Measurements from ENCODE around the gene CDK5RAP2.

CDK5RAP2 gene

GRCh38 chr9:120482424-120483186 is 97.4 kb downstream of the CDK5RAP2 start:
- peaks cover 21% of the 10 kb centered on the region for H3K4me1 ChIP-seq (ENCODE audit: control insufficient read depth, insufficient read depth, low read length)
- H3K27ac ChIP-seq (ENCODE audit: low read depth, low read length) = no peak overlapping the region
- H3K36me3 ChIP-seq (ENCODE audit: control insufficient read depth, insufficient read depth, low read length) = peaks cover 36% of the 10 kb centered on the region
- no peak overlapping the region for H3K9ac ChIP-seq (ENCODE audit: low read length)
- H3K27me3 ChIP-seq (ENCODE audit: control insufficient read depth, insufficient read depth, low read length) = no peaks in the 10 kb centered on the region
- no peak overlapping the region for H3K4me3 ChIP-seq (ENCODE audit: low read depth, low read length)
- no peaks in the 10 kb centered on the region for H3K9me3 ChIP-seq (ENCODE audit: control insufficient read depth, insufficient read depth, low read depth, low read length)

DNA sequence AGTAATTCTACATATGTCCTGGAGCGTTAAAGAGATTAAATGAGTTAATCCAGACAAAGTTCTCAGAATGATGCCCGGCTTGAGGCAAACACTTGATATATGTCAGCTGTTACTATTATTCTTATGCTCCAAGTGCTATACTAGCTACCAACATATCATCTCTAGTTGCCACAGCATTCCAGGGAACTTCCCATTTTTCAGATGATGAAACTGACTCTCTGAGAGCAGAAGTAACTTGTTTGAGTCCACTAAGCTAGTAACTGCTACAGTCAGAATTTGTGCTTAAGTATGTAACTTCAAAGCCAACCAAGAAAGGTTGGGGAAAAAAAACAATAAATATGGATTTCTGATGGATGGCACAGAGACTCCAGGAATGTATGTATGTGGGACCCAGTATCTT is 98.1 kb downstream of the CDK5RAP2 start:
- H3K4me1 ChIP-seq (ENCODE audit: control insufficient read depth, insufficient read depth, low read length) = peaks cover 21% of the 10 kb centered on the region
- no peak overlapping the region for H3K27ac ChIP-seq (ENCODE audit: low read depth, low read length)
- H3K9ac ChIP-seq (ENCODE audit: low read length) = no peak overlapping the region
- no peaks in the 10 kb centered on the region for H3K9me3 ChIP-seq (ENCODE audit: control insufficient read depth, insufficient read depth, low read depth, low read length)
- H3K4me3 ChIP-seq (ENCODE audit: low read depth, low read length) = no peak overlapping the region
- no peaks in the 10 kb centered on the region for H3K27me3 ChIP-seq (ENCODE audit: control insufficient read depth, insufficient read depth, low read length)
- peaks cover 33% of the 10 kb centered on the region for H3K36me3 ChIP-seq (ENCODE audit: control insufficient read depth, insufficient read depth, low read length)

GRCh38 chr9:120481248-120481647 is 98.7 kb downstream of the CDK5RAP2 start:
- peaks cover 31% of the 10 kb centered on the region for H3K36me3 ChIP-seq (ENCODE audit: control insufficient read depth, insufficient read depth, low read length)

GRCh38 chr9:120480707-120481106 is 99.3 kb downstream of the CDK5RAP2 start:
- H3K4me3 ChIP-seq (ENCODE audit: low read depth, low read length) = no peak overlapping the region
- peaks cover 31% of the 10 kb centered on the region for H3K36me3 ChIP-seq (ENCODE audit: control insufficient read depth, insufficient read depth, low read length)
- no peaks in the 10 kb centered on the region for H3K27me3 ChIP-seq (ENCODE audit: control insufficient read depth, insufficient read depth, low read length)
- H3K27ac ChIP-seq (ENCODE audit: low read depth, low read length) = no peak overlapping the region
- no peaks in the 10 kb centered on the region for H3K9me3 ChIP-seq (ENCODE audit: control insufficient read depth, insufficient read depth, low read depth, low read length)
- H3K9ac ChIP-seq (ENCODE audit: low read length) = no peak overlapping the region
- H3K4me1 ChIP-seq (ENCODE audit: control insufficient read depth, insufficient read depth, low read length) = peaks cover 21% of the 10 kb centered on the region

More at GRCh38 chr9:120481248-120481647, 98.7 kb downstream of the CDK5RAP2 start:
- no peak overlapping the region for H3K4me3 ChIP-seq (ENCODE audit: low read depth, low read length)
- H3K9me3 ChIP-seq (ENCODE audit: control insufficient read depth, insufficient read depth, low read depth, low read length) = no peaks in the 10 kb centered on the region
- H3K4me1 ChIP-seq (ENCODE audit: control insufficient read depth, insufficient read depth, low read length) = peaks cover 21% of the 10 kb centered on the region
- H3K9ac ChIP-seq (ENCODE audit: low read length) = no peak overlapping the region
- H3K27me3 ChIP-seq (ENCODE audit: control insufficient read depth, insufficient read depth, low read length) = no peaks in the 10 kb centered on the region
- no peak overlapping the region for H3K27ac ChIP-seq (ENCODE audit: low read depth, low read length)

GRCh38 chr9:120478208-120478607 is 101.8 kb downstream of the CDK5RAP2 start:
- Histone ChIP-seq H3K9ac (ENCODE audit: low read length) (no peak overlapping the region), H3K4me1 (ENCODE audit: control insufficient read depth, insufficient read depth, low read length) (peaks cover 12% of the 10 kb centered on the region), H3K9me3 (ENCODE audit: control insufficient read depth, insufficient read depth, low read depth, low read length) (no peaks in the 10 kb centered on the region), H3K27me3 (ENCODE audit: control insufficient read depth, insufficient read depth, low read length) (no peaks in the 10 kb centered on the region), H3K4me3 (ENCODE audit: low read depth, low read length) (no peak overlapping the region), H3K27ac (ENCODE audit: low read depth, low read length) (no peak overlapping the region), H3K36me3 (ENCODE audit: control insufficient read depth, insufficient read depth, low read length) (peaks cover 47% of the 10 kb centered on the region)

DNA sequence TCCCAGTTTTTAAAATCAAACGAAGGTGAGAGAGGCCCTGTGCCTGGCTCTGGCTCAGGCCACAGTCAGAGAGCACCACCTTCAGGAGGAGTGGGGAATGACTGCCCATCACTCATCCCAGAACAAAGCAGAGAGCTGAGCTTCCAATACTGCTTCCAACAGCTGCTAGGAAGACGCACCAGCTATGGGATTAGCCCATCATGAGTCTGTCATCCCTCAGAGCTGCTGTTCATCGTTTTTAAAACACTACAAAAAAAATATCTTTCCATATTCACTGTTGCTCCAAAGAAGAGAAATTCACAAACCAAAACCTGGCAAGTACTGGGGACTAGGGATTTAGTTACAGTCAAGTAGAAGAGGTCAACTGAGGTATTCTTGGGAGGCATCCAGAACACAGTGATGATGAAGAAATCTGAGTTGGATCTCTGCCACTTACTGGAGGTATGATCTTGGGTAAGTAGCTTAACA is 102.4 kb downstream of the CDK5RAP2 start:
- H3K4me1 ChIP-seq (ENCODE audit: control insufficient read depth, insufficient read depth, low read length) = peaks cover 6% of the 10 kb centered on the region; the same call in 1 of the 2 replicates
- H3K9me3 ChIP-seq (ENCODE audit: control insufficient read depth, insufficient read depth, low read depth, low read length) = no peaks in the 10 kb centered on the region
- no peak overlapping the region for H3K9ac ChIP-seq (ENCODE audit: low read length)
- no peaks in the 10 kb centered on the region for H3K27me3 ChIP-seq (ENCODE audit: control insufficient read depth, insufficient read depth, low read length)
- H3K36me3 ChIP-seq (ENCODE audit: control insufficient read depth, insufficient read depth, low read length) = peaks cover 50% of the 10 kb centered on the region
- no peak overlapping the region for H3K27ac ChIP-seq (ENCODE audit: low read depth, low read length)
- no peak overlapping the region for H3K4me3 ChIP-seq (ENCODE audit: low read depth, low read length)

- Histone ChIP-seq H3K4me1 (ENCODE audit: control insufficient read depth, insufficient read depth, low read length) (no peaks in the 10 kb centered on the region), H3K36me3 (ENCODE audit: control insufficient read depth, insufficient read depth, low read length) (peaks cover 58% of the 10 kb centered on the region), H3K27me3 (ENCODE audit: control insufficient read depth, insufficient read depth, low read length) (no peaks in the 10 kb centered on the region), H3K9me3 (ENCODE audit: control insufficient read depth, insufficient read depth, low read depth, low read length) (no peaks in the 10 kb centered on the region), H3K27ac (ENCODE audit: low read depth, low read length) (no peak overlapping the region), H3K9ac (ENCODE audit: low read length) (no peak overlapping the region), H3K4me3 (ENCODE audit: low read depth, low read length) (no peak overlapping the region)
Measured at GRCh38 chr9:120475341-120475740, 104.6 kb downstream of the CDK5RAP2 start.

- H3K4me3 ChIP-seq (ENCODE audit: low read depth, low read length) = no peak overlapping the region
- H3K9ac ChIP-seq (ENCODE audit: low read length) = no peak overlapping the region
- H3K27me3 ChIP-seq (ENCODE audit: control insufficient read depth, insufficient read depth, low read length) = no peaks in the 10 kb centered on the region
- H3K36me3 ChIP-seq (ENCODE audit: control insufficient read depth, insufficient read depth, low read length) = peaks cover 60% of the 10 kb centered on the region
- no peak overlapping the region for H3K27ac ChIP-seq (ENCODE audit: low read depth, low read length)
- H3K4me1 ChIP-seq (ENCODE audit: control insufficient read depth, insufficient read depth, low read length) = no peaks in the 10 kb centered on the region
- H3K9me3 ChIP-seq (ENCODE audit: control insufficient read depth, insufficient read depth, low read depth, low read length) = no peaks in the 10 kb centered on the region
Measured at GRCh38 chr9:120474591-120475243, 105.2 kb downstream of the CDK5RAP2 start.

DNA sequence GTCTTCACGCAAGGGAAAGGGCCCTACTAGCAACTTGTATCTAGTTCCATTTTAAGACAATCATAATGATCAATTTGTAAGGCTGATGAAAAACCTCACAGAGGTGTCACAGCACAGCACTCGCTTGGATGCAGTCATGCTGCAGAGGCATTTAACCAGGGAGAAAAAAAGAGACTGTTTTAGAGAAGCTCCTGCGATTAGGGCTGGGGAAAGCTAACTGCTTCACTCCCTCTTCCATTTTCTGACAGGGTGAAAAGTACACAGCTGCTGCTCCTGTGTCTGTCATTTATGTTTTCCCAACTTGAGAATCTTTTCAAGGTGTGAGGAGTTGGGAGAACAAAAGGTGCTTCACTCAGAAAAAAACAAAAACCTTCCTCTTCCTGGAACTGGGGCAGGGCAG is 106.4 kb downstream of the CDK5RAP2 start:
- H3K9me3 ChIP-seq (ENCODE audit: control insufficient read depth, insufficient read depth, low read depth, low read length) = no peaks in the 10 kb centered on the region
- H3K9ac ChIP-seq (ENCODE audit: low read length) = no peak overlapping the region
- H3K4me3 ChIP-seq (ENCODE audit: low read depth, low read length) = no peak overlapping the region
- peaks cover 70% of the 10 kb centered on the region for H3K36me3 ChIP-seq (ENCODE audit: control insufficient read depth, insufficient read depth, low read length)
- no peaks in the 10 kb centered on the region for H3K4me1 ChIP-seq (ENCODE audit: control insufficient read depth, insufficient read depth, low read length)
- H3K27me3 ChIP-seq (ENCODE audit: control insufficient read depth, insufficient read depth, low read length) = no peaks in the 10 kb centered on the region
- no peak overlapping the region for H3K27ac ChIP-seq (ENCODE audit: low read depth, low read length)

- Histone ChIP-seq H3K4me3 (ENCODE audit: low read depth, low read length) (no peak overlapping the region), H3K4me1 (ENCODE audit: control insufficient read depth, insufficient read depth, low read length) (no peaks in the 10 kb centered on the region; the same call in 1 of the 2 replicates), H3K9me3 (ENCODE audit: control insufficient read depth, insufficient read depth, low read depth, low read length) (no peaks in the 10 kb centered on the region), H3K27me3 (ENCODE audit: control insufficient read depth, insufficient read depth, low read length) (no peaks in the 10 kb centered on the region), H3K9ac (ENCODE audit: low read length) (no peak overlapping the region), H3K27ac (ENCODE audit: low read depth, low read length) (no peak overlapping the region), H3K36me3 (ENCODE audit: control insufficient read depth, insufficient read depth, low read length) (peaks cover 46% of the 10 kb centered on the region)
Measured at GRCh38 chr9:120465685-120466407, 114.1 kb downstream of the CDK5RAP2 start.

Measured in HUES6 (cell line).